Measurements from ENCODE around the gene MYO6. TPM values are rescaled to one million over a fixed set of nuclear protein-coding genes. Genes with fewer than 3 reads are reported as not detected.
"Not testable (repeated sequence)": the region's sequence is repeated elsewhere in the genome, so short reads cannot be mapped to it uniquely, and the experiment has no call there.

The MYO6 gene
- 1 to 10 TPM; 6.3 to 7.6 TPM for total RNA-seq

DNA sequence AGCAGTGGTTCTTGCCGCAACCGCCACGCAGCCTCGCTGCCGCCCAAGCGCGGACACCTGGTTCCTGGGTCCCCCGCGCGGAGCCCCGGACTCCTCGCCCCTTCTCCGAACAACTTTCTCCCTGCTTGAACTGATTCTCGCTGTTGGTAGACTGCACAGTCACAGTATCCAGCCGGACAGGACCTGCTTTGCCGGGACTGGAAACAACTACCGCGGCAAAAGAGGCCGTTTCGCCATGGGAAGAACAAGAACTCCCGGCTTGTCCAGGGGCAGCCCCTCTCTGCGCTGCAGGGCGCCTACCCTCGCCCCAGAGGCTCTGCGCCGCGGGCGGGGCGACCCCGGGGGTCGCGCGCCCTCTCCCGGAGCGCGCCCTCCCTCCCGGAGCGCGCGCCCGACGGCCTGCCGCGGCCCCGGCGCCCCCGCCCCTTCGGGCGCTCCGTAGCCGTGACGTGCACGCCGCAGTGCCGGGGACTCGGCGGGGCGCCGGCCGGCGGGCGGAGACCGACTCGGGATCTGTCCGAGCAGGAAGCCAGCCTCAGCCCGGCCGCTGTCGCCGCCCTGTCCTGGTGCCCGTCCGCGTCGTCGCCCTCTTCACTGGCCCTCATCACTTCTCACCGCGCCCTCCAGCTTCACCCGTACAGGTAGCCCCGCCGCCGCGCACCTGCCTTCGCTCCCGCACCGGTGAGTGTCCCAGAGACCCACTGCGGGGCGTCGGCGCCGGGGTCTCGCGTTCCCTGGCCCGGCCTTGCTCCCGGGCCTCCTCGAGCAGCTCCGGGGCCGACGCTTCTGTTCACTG lies at the start of gene MYO6:
MYO6 (plus strand) TSS at position 497 of the 796 bp plus-strand sequence. CDS start 68,309 bp downstream, outside the sequence.
- Mint-ChIP-seq H3K27me3 (peaks cover 52% of the 10 kb centered on the region), H3K36me3 (peaks cover 4% of the 10 kb centered on the region), H3K9me3 (ENCODE audit: low read depth) (no peaks in the 10 kb centered on the region), H3K4me3 (peak within 1 kb of the TSS; percentile 91), H3K27ac (peak within 1 kb of the TSS; percentile 73), H3K4me1 (peaks cover 23% of the 10 kb centered on the region)
- ATAC-seq (peak; percentile 88), DNase-seq (peak; percentile 59)
- CTCF ChIA-PET: no interaction called here

- H3K4me1 Mint-ChIP-seq; DNase-seq; H3K9me3 Mint-ChIP-seq (ENCODE audit: low read depth); H3K4me3 Mint-ChIP-seq; H3K27ac Mint-ChIP-seq; CTCF ChIA-PET; ATAC-seq; H3K27me3 Mint-ChIP-seq: not testable (repeated sequence)
- peaks cover 37% of the 10 kb centered on the region for H3K36me3 Mint-ChIP-seq
Measured at GRCh38 chr6:75708334-75708733, 40.7 kb upstream of the MYO6 start.

GRCh38 chr6:75711173-75711572 lies 37.9 kb upstream of the MYO6 start:
- no peaks in the 10 kb centered on the region for H3K9me3 Mint-ChIP-seq (ENCODE audit: low read depth)
- no peak for ATAC-seq
- H3K27me3 Mint-ChIP-seq: no peaks in the 10 kb centered on the region
- H3K36me3 Mint-ChIP-seq: peaks cover 33% of the 10 kb centered on the region
- CTCF ChIA-PET: no interaction called here
- no peak for DNase-seq
- no peak overlapping the region for H3K27ac Mint-ChIP-seq
- H3K4me3 Mint-ChIP-seq: no peak overlapping the region
- H3K4me1 Mint-ChIP-seq: no peaks in the 10 kb centered on the region

- H3K36me3 Mint-ChIP-seq: peaks cover 5% of the 10 kb centered on the region
- DNase-seq (no peak), ATAC-seq (no peak)
- H3K27ac Mint-ChIP-seq: no peak overlapping the region
- H3K4me3 Mint-ChIP-seq: no peak overlapping the region
- CTCF ChIA-PET: no interaction called here
- H3K4me1 Mint-ChIP-seq: no peaks in the 10 kb centered on the region
- H3K9me3 Mint-ChIP-seq (ENCODE audit: low read depth): no peaks in the 10 kb centered on the region
- H3K27me3 Mint-ChIP-seq: no peaks in the 10 kb centered on the region
Measured at GRCh38 chr6:75719133-75719532, 29.9 kb upstream of the MYO6 start.

- Mint-ChIP-seq H3K36me3 (no peaks in the 10 kb centered on the region), H3K27me3 (no peaks in the 10 kb centered on the region), H3K4me3 (no peak overlapping the region), H3K4me1 (no peaks in the 10 kb centered on the region), H3K27ac (no peak overlapping the region), H3K9me3 (ENCODE audit: low read depth) (no peaks in the 10 kb centered on the region)
- ATAC-seq (no peak), DNase-seq (no peak)
- CTCF ChIA-PET: interaction anchor here (0.6 kb wide), 1 partner anchor 11 kb away, joined by 4 read pairs; no protein-coding TSS in a partner anchor
Measured at GRCh38 chr6:75723382-75723781, 25.7 kb upstream of the MYO6 start.

GRCh38 chr6:75727206-75727605 lies 21.8 kb upstream of the MYO6 start:
- no peaks in the 10 kb centered on the region for H3K36me3 Mint-ChIP-seq
- CTCF ChIA-PET: no interaction called here
- no peaks in the 10 kb centered on the region for H3K9me3 Mint-ChIP-seq (ENCODE audit: low read depth)
- H3K4me3 Mint-ChIP-seq: no peak overlapping the region
- no peaks in the 10 kb centered on the region for H3K4me1 Mint-ChIP-seq
- no peaks in the 10 kb centered on the region for H3K27me3 Mint-ChIP-seq
- ATAC-seq (no peak), DNase-seq (no peak)
- no peak overlapping the region for H3K27ac Mint-ChIP-seq

GRCh38 chr6:75731029-75731428 lies 18.0 kb upstream of the MYO6 start:
- H3K27ac Mint-ChIP-seq; H3K27me3 Mint-ChIP-seq; H3K4me3 Mint-ChIP-seq; ATAC-seq; H3K9me3 Mint-ChIP-seq (ENCODE audit: low read depth); CTCF ChIA-PET; H3K4me1 Mint-ChIP-seq; H3K36me3 Mint-ChIP-seq; DNase-seq: not testable (repeated sequence)

GRCh38 chr6:75735491-75736186 lies 13.4 kb upstream of the MYO6 start:
- DNase-seq (no peak), ATAC-seq (no peak)
- Mint-ChIP-seq H3K9me3 (ENCODE audit: low read depth) (no peaks in the 10 kb centered on the region), H3K27me3 (peaks cover 3% of the 10 kb centered on the region), H3K4me1 (no peaks in the 10 kb centered on the region), H3K36me3 (no peaks in the 10 kb centered on the region), H3K4me3 (no peak overlapping the region), H3K27ac (no peak overlapping the region)
- CTCF ChIA-PET: no interaction called here

GRCh38 chr6:75743971-75744370 lies 5.1 kb upstream of the MYO6 start:
- H3K36me3 Mint-ChIP-seq: peaks cover 1% of the 10 kb centered on the region
- no peak for DNase-seq
- peaks cover 40% of the 10 kb centered on the region for H3K27me3 Mint-ChIP-seq
- no peak for ATAC-seq
- H3K4me3 Mint-ChIP-seq: no peak overlapping the region
- peaks cover 5% of the 10 kb centered on the region for H3K4me1 Mint-ChIP-seq
- CTCF ChIA-PET: no interaction called here
- no peaks in the 10 kb centered on the region for H3K9me3 Mint-ChIP-seq (ENCODE audit: low read depth)
- no peak overlapping the region for H3K27ac Mint-ChIP-seq

GRCh38 chr6:75745404-75745803 lies 3.6 kb upstream of the MYO6 start:
- ATAC-seq: no peak
- H3K4me1 Mint-ChIP-seq: peaks cover 10% of the 10 kb centered on the region
- no peak for DNase-seq
- CTCF ChIA-PET: no interaction called here
- H3K27me3 Mint-ChIP-seq: peaks cover 45% of the 10 kb centered on the region
- peaks cover 4% of the 10 kb centered on the region for H3K36me3 Mint-ChIP-seq
- no peak overlapping the region for H3K4me3 Mint-ChIP-seq
- no peak overlapping the region for H3K27ac Mint-ChIP-seq
- H3K9me3 Mint-ChIP-seq (ENCODE audit: low read depth): no peaks in the 10 kb centered on the region

DNA sequence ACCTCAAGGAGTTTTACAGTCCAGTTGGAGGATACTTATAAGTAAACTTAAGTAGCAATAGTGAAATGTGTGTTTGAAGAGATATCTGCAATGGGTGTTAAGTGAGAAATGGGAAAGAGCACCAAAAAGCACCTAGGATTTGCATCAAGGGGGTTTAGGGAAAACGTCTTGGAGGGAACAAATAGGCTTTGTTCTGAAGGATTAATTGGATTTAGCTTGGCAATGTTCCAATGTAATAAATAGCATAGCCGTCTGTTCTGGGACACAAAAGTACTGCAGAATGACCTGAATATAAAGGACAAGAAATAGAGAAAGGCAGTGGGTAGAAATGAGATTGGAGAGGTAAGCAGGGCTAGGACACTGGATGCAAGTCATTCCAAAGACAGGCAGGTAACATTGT lies 2.8 kb upstream of the MYO6 start:
- Mint-ChIP-seq H3K4me3 (no peak overlapping the region), H3K27me3 (peaks cover 53% of the 10 kb centered on the region), H3K4me1 (peaks cover 15% of the 10 kb centered on the region), H3K36me3 (peaks cover 4% of the 10 kb centered on the region), H3K9me3 (ENCODE audit: low read depth) (no peaks in the 10 kb centered on the region), H3K27ac (no peak overlapping the region)
- DNase-seq (no peak), ATAC-seq (no peak)
- CTCF ChIA-PET: no interaction called here

DNA sequence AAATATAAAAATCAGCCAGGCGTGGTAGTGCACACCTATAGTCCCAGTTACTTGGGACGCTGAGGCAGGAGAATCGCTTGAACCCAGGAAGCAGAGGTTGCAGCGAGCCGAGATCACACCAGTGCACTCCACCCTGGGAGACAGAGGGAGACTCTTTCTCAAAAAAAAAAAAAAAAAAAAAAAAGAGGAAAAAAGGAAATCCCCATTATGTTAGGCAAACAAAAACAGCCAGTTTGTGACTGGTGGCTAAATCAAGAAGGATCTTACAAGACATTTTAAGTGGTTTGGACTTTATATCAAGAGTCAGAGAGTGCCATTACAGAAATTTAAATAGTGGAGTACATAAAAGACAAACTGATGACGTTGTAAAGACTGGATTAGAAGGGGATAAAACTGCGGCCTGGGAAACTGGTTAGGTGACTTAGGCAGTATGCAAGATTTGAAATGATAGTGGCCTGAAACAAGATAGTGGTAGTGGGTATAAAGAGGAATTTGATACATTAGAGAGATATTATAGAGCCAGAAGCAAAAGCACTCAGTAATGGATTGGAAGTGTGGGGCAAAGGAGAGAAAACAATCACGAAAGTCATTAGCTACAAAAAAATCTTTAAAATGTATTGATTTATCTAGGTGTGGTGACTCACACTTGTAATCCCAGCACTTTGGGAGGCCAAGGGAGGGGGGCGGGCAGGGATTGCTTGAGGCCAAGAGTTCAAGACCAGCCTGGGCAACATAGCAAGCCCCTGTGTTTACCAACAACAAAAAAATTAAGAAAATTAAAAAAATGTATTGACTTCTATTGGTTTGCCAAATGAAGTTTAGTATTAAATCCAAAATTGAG lies 1.7 kb upstream of the MYO6 start:
- no peak overlapping the region for H3K27ac Mint-ChIP-seq
- DNase-seq: no peak
- no peaks in the 10 kb centered on the region for H3K9me3 Mint-ChIP-seq (ENCODE audit: low read depth)
- ATAC-seq: no peak
- CTCF ChIA-PET: no interaction called here
- peaks cover 18% of the 10 kb centered on the region for H3K4me1 Mint-ChIP-seq
- no peak overlapping the region for H3K4me3 Mint-ChIP-seq
- H3K36me3 Mint-ChIP-seq: peaks cover 4% of the 10 kb centered on the region
- peaks cover 53% of the 10 kb centered on the region for H3K27me3 Mint-ChIP-seq

DNA sequence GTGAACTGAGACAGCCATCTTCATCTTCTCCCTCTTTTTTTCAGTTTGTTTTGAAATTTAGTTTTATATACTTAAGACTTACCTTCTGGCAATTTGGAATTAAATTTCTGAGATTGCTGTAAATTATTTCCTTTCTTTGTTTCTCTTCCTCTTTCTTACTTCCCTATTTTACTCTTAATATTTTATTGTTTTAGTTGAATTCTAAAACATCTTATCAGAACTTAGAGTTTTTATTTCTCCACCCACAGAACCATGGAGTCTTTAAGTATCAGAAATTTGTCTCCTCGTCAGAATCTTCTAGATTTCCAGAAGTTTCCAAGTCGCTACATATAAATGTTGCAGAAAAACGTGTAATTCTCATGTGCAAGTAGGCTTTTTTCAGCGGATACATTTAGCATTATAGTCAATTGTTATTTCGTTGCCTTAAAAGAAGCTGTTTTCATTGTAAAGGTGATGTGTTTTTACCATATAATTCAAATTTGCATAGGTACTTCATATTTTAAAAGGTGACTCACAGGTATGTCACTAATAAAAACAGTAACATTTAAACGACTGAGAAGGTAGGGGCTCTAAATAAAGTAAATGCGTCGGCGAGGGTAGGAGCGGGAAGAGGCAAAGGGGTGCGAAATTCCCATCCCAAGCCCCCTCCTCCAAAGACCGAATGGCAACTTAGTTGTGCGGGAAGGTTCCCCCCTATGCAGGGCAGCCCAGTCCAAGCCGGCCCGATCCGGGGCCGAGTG lies 866 bp upstream of the MYO6 start:
- ATAC-seq (no peak), DNase-seq (no peak)
- Mint-ChIP-seq H3K4me3 (peak overlapping the region; percentile 91), H3K27ac (no peak overlapping the region), H3K9me3 (ENCODE audit: low read depth) (no peaks in the 10 kb centered on the region), H3K4me1 (peaks cover 21% of the 10 kb centered on the region), H3K36me3 (peaks cover 4% of the 10 kb centered on the region), H3K27me3 (peaks cover 53% of the 10 kb centered on the region)
- CTCF ChIA-PET: no interaction called here

Measured in activated CD8-positive, alpha-beta memory T cell treated with anti-CD3 and anti-CD28 coated beads, Interleukin-2, amount 10 ng/mL, durations not matched to agents 7 days and 5 days (primary cell).